ENCODE data around the gene CSTF3. TPM values are rescaled to one million over a fixed set of nuclear protein-coding genes. Genes with fewer than 3 reads are reported as not detected.

Gene CSTF3
- total RNA-seq, 6 donors from 2014 or later, result 7.3 to 19.4 (median 16.4) TPM

DNA sequence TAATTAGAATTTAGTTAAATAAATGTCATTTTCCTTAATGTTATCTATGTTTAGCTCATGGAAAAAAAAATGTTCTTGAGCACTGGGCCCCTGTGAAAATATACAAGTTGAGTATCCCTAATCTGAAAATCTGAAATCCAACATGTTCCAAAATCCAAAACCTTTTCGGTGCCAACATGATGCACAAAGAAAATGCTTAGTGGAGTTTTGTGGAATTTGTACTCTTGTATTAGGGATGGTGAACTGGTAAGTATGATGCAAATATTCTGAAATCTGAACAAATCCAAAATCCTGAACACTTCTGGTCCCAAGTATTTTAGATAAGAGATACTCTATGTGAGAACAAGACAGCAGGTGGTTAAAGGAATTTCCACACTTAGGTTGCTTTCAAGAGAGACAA, 77.4 kb downstream of the CSTF3 start:
- Histone ChIP-seq H3K27me3 (no peaks in the 10 kb centered on the region), H3K27ac (no peak overlapping the region), H3K4me1 (no peaks in the 10 kb centered on the region), H3K4me3 (no peak overlapping the region), H3K36me3 (peaks cover 0 to 68% (median 15%) of the 10 kb centered on the region in 4 donors), H3K9me3 (no peaks in the 10 kb centered on the region)
- DNase-seq, result no peak
- TF ChIP-seq, protein P1, sequence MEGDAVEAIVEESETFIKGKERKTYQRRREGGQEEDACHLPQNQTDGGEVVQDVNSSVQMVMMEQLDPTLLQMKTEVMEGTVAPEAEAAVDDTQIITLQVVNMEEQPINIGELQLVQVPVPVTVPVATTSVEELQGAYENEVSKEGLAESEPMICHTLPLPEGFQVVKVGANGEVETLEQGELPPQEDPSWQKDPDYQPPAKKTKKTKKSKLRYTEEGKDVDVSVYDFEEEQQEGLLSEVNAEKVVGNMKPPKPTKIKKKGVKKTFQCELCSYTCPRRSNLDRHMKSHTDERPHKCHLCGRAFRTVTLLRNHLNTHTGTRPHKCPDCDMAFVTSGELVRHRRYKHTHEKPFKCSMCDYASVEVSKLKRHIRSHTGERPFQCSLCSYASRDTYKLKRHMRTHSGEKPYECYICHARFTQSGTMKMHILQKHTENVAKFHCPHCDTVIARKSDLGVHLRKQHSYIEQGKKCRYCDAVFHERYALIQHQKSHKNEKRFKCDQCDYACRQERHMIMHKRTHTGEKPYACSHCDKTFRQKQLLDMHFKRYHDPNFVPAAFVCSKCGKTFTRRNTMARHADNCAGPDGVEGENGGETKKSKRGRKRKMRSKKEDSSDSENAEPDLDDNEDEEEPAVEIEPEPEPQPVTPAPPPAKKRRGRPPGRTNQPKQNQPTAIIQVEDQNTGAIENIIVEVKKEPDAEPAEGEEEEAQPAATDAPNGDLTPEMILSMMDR (IDR thresholded peaks at IDR 0.05), result no peak
- TF ChIP-seq POLR2A (IDR thresholded peaks at IDR 0.05) (no peak), POLR2AphosphoS5 (IDR thresholded peaks at IDR 0.05) (no peak)
- no peak for ATAC-seq (ENCODE audit: low FRiP score in 2 of 2)
- 86 to 90% methylated on average over 1 of the region's 1 CpG for WGBS, 2 donors

DNA sequence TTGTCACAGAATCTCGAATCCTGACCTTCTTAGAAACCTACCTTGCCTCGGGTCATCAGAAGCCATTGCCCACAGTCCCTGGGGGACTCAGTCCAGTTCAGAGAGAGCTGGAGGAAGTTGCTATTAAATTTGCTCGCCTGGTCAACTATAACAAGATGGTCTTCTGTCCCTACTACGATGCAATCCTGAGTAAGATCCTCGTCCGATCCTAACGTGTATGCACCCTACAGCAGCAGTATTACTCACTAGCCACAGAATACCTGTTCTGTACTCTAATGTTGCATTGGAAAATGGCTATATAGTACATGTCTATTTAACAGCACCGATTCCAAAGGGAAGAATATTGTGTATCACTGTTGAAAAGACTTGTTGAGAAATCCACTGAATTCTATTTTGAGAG, 88.8 kb downstream of the CSTF3 start:
- Histone ChIP-seq H3K4me1 (no peaks in the 10 kb centered on the region), H3K27me3 (no peaks in the 10 kb centered on the region), H3K9me3 (no peaks in the 10 kb centered on the region), H3K27ac (no peak overlapping the region), H3K4me3 (no peak overlapping the region), H3K36me3 (peaks cover 17 to 97% (median 66%) of the 10 kb centered on the region in 4 donors)
- TF ChIP-seq, protein P1 (IDR thresholded peaks at IDR 0.05), result no peak
- TF ChIP-seq EP300 (IDR thresholded peaks at IDR 0.05) (no peak), POLR2AphosphoS5 (IDR thresholded peaks at IDR 0.05) (no peak), POLR2A (IDR thresholded peaks at IDR 0.05) (no peak)
- ATAC-seq (ENCODE audit: low FRiP score in 2 of 2), result no peak
- DNase-seq, result no peak
- WGBS, 2 donors, result 94 to 95% methylated on average over 8 of the region's 8 CpGs

DNA sequence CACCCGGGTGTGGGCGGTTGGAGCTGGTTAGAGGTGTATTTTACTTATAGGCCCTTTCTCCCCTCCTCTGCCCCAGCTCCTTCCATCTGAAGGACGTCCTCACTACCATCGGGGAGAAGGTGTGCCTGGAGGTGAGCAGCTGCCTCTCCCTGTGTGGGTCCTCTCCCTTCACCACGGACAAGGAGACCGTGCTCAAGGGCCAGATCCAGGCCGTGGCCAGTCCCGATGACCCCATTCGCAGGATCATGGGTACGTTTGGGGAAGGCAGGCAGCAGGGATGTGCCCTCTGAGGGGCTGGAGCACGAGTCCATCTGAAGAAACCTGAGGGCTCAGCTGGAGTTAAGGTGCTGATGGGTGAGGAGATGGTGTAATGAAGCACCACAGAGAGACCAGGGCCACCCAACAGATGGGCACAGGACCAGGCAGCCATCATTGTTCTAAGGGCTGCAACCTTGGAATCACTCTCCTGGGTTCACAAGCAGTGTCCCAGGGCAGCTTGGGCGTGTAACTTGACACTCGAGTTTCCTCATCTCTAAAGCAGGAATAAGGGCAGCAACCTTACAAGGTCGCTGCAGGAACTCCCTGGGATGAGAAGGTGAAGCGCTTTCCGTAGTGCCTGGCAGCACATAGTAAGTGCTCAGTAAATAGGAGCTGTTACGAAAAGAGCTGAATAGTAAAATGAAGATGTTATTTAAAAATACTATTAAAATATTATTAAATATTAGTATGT, 92.5 kb downstream of the CSTF3 start:
- Histone ChIP-seq H3K4me1 (no peaks in the 10 kb centered on the region), H3K27me3 (no peaks in the 10 kb centered on the region), H3K36me3 (peaks cover 17 to 81% (median 50%) of the 10 kb centered on the region in 4 donors), H3K4me3 (no peak overlapping the region), H3K27ac (no peak overlapping the region), H3K9me3 (no peaks in the 10 kb centered on the region)
- ATAC-seq (ENCODE audit: low FRiP score in 2 of 2) (no peak), DNase-seq (no peak)
- WGBS, 2 donors, result 97% methylated on average over 16 to 17 of the region's 17 CpGs
- no peak for TF ChIP-seq EP300 (IDR thresholded peaks at IDR 0.05)
- TF ChIP-seq POLR2AphosphoS5 (IDR thresholded peaks at IDR 0.05), result no peak
- TF ChIP-seq, protein P1 (IDR thresholded peaks at IDR 0.05), result no peak
- TF ChIP-seq POLR2A (IDR thresholded peaks at IDR 0.05), result no peak

DNA sequence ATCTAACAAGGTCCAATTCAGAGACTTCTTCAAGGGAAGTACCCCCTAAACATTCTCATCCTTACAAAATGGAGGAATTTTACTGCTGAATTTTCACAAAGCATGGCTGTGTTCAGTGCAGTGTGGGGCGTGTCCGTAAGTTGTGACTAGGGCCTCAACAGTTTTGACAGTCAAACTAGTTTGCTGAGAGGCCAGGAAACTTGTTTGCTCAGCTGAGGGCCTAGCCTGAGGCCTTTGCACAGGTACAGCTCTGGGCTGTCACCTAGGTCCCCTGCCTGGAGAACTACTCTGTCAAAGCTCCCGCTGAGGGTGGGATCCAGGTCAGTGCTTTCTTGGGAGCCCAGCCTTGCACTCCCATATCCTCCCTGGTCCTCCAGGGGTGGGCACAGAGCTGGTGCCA, 94.0 kb downstream of the CSTF3 start:
- Histone ChIP-seq H3K4me1 (peaks cover 0 to 4% (median 0%) of the 10 kb centered on the region in 4 donors), H3K27ac (no peak overlapping the region), H3K36me3 (peaks cover 9 to 78% (median 46%) of the 10 kb centered on the region in 4 donors), H3K9me3 (no peaks in the 10 kb centered on the region), H3K27me3 (no peaks in the 10 kb centered on the region), H3K4me3 (no peak overlapping the region)
- TF ChIP-seq, protein P1 (IDR thresholded peaks at IDR 0.05), result no peak
- TF ChIP-seq EP300 (IDR thresholded peaks at IDR 0.05), result no peak
- TF ChIP-seq POLR2A (IDR thresholded peaks at IDR 0.05), result no peak
- ATAC-seq (ENCODE audit: low FRiP score in 2 of 2), result no peak
- WGBS, 2 donors, result 94 to 97% methylated on average over 2 to 3 of the region's 3 CpGs
- DNase-seq, result no peak

Measured in upper lobe of left lung (tissue), 6 donors.